Neural cell (in vitro differentiated cells): ENCODE data around the gene RGS12. TPM values are rescaled to one million over a fixed set of nuclear protein-coding genes. Genes with fewer than 3 reads are reported as not detected.

ENCODE experiments used
- H2AFZ ChIP-seq: fragments of 200-600, 300-800 bp; sonication (generic), shearing (Covaris generic); 2 replicates; pipeline ENCODE4 v1.6.0; 2014; ENCODE audit warnings: low read depth, mild to moderate bottlenecking, antibody characterized with exemption, low read length, moderate library complexity
- H3F3A ChIP-seq: fragments of 200-600 bp; shearing (Covaris generic); 2 replicates; pipeline ENCODE4 v1.6.1; 2016; ENCODE audit warnings: mild to moderate bottlenecking, moderate library complexity, mixed read lengths, antibody characterized with exemption, low read length; ENCODE audit not compliant: insufficient read depth, poor library complexity, severe bottlenecking
- H3K27ac ChIP-seq: fragments of 200-600, 300-800 bp; sonication (generic), shearing (Covaris generic); 2 replicates; pipeline ENCODE4 v1.5.1; 2014; ENCODE audit warnings: mild to moderate bottlenecking, low read length, moderate library complexity
- H3K27me3 ChIP-seq: fragments of 300-800, 200-600 bp; sonication (generic), shearing (Covaris generic); 2 replicates; pipeline ENCODE4 v1.6.0; 2014; ENCODE audit warnings: mild to moderate bottlenecking, low read depth, low read length, moderate library complexity; ENCODE audit not compliant: insufficient read depth
- H3K36me3 ChIP-seq: fragments of 300-800, 200-600 bp; sonication (generic), shearing (Covaris generic); 2 replicates; pipeline ENCODE4 v1.5.1; 2014; ENCODE audit warnings: mild to moderate bottlenecking, antibody characterized with exemption, low read length, moderate library complexity; ENCODE audit not compliant: insufficient read depth
- H3K4me2 ChIP-seq: fragments of 300-800, 200-600 bp; sonication (generic), shearing (Covaris generic); 2 replicates; pipeline ENCODE4 v1.6.0; 2014; ENCODE audit warnings: mild to moderate bottlenecking, low read length
- H3K4me3 ChIP-seq: fragments of 300-800, 200-600 bp; sonication (generic), shearing (Covaris generic); 2 replicates; pipeline ENCODE4 v1.5.1; 2014; ENCODE audit warnings: mild to moderate bottlenecking, low read length, moderate library complexity
- H3K79me2 ChIP-seq: fragments of 200-600 bp; shearing (Covaris generic); replicated peaks from 2 replicates; pipeline ENCODE4 v1.6.0; 2014; ENCODE audit warnings: mild to moderate bottlenecking, low read length, moderate library complexity; ENCODE audit not compliant: insufficient read depth
- H3K9ac ChIP-seq: fragments of 300-800, 200-600 bp; sonication (generic), shearing (Covaris generic); 2 replicates; pipeline ENCODE4 v1.6.1; 2016; ENCODE audit warnings: mild to moderate bottlenecking, low read length, mixed read lengths
- H3K9me2 ChIP-seq: fragments of 200-600 bp; shearing (Covaris generic); 2 replicates; pipeline ENCODE4 v1.6.1; 2016; ENCODE audit warnings: mild to moderate bottlenecking, low read length, mixed read lengths; ENCODE audit not compliant: insufficient read depth
- H3K9me3 ChIP-seq: fragments of 200-600, 300-800 bp; sonication (generic), shearing (Covaris generic); 2 replicates; pipeline ENCODE4 v1.6.1; 2016; ENCODE audit warnings: mild to moderate bottlenecking, mixed run types, low read length, moderate library complexity, mixed read lengths
- H4K20me1 ChIP-seq: fragments of 200-600 bp; shearing (Covaris generic); 2 replicates; pipeline ENCODE4 v1.6.1; 2016; ENCODE audit warnings: mild to moderate bottlenecking, mixed run types; ENCODE audit not compliant: insufficient read depth
- EP300 ChIP-seq: fragments of 450-650 bp; conservative IDR thresholded peaks from 2 replicates; pipeline ENCODE4 v1.6.1; 2014; ENCODE audit warnings: antibody characterized with exemption, mild to moderate bottlenecking, moderate library complexity; ENCODE audit not compliant: poor library complexity, severe bottlenecking
- EZH2 ChIP-seq: fragments of 200-600, 300-800 bp; shearing (Covaris generic), sonication (generic); IDR thresholded peaks from 2 replicates; pipeline ENCODE4 v1.6.1; 2014; ENCODE audit warnings: antibody characterized with exemption, low read length, borderline replicate concordance, mild to moderate bottlenecking; ENCODE audit not compliant: insufficient read depth, poor library complexity, severe bottlenecking
- MXI1 ChIP-seq: fragments of 450-650 bp; conservative IDR thresholded peaks from 2 replicates; pipeline ENCODE4 v1.6.1; 2014; ENCODE audit warnings: antibody characterized with exemption, mild to moderate bottlenecking; ENCODE audit not compliant: poor library complexity, severe bottlenecking
- POLR2AphosphoS5 ChIP-seq: IDR thresholded peaks from 2 replicates; pipeline ENCODE4 v1.6.1; 2012
- RAD21 ChIP-seq: fragments of 450-650 bp; conservative IDR thresholded peaks from 2 replicates; pipeline ENCODE4 v1.6.1; 2014; ENCODE audit warnings: antibody characterized with exemption, mild to moderate bottlenecking, moderate library complexity
- SMC3 ChIP-seq: fragments of 450-650 bp; conservative IDR thresholded peaks from 2 replicates; pipeline ENCODE4 v1.6.1; 2014; ENCODE audit warnings: antibody characterized with exemption, mild to moderate bottlenecking, moderate library complexity; ENCODE audit not compliant: poor library complexity
- TAF1 ChIP-seq: IDR thresholded peaks from 2 replicates; pipeline ENCODE4 v1.6.1; 2012; ENCODE audit warnings: low read depth
- polyA plus RNA-seq: library from polyadenylated mRNA; depleted of rRNA; stranded (reverse); fragments of >200 nt; gene quantifications from 2 replicates; pipeline ENCODE4 v1.2.3, GENCODE V29; 2014
- TF ChIP-seq, protein P1 (sequence below): fragments of 450-650 bp; IDR thresholded peaks from 2 replicates; pipeline ENCODE4 v1.5.1; 2014; ENCODE audit warnings: antibody characterized with exemption, mild to moderate bottlenecking, moderate library complexity; ENCODE audit not compliant: poor library complexity, severe bottlenecking
- TF ChIP-seq, protein P2 (sequence below): IDR thresholded peaks from 2 replicates; pipeline ENCODE4 v1.6.1; 2012; ENCODE audit warnings: borderline replicate concordance

The RGS12 gene
- polyA plus RNA-seq, 1 donor from 2014 or later, result 66.4 TPM

DNA sequence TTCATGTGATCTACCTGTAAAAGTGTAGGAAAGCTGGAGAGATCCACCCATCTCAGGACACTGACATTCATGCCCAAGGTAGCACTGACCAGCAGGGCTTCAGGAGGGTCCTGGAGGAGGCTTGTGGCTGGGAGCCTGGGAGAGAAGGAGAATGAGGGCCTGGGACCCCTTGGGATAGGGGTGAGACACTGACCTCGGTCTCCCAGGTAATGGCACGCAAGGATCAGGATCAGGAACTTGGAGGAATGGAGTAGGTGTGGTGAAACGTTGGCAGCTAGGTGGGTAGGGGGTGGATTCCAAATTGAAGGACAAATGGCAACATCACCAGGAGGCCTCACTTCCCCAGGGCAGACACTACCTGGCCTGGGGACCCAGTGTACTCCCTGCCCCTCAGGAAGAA lies 12.4 kb upstream of the RGS12 start:
- Histone ChIP-seq H3K9ac (no peak overlapping the region), H3K9me2 (no peaks in the 10 kb centered on the region), H3K36me3 (no peaks in the 10 kb centered on the region), H3F3A (no peaks in the 10 kb centered on the region), H3K27me3 (no peaks in the 10 kb centered on the region), H3K4me2 (no peak overlapping the region), H3K27ac (no peak overlapping the region), H4K20me1 (no peaks in the 10 kb centered on the region), H3K4me3 (no peak overlapping the region), H2AFZ (no peak overlapping the region), H3K9me3 (peaks cover 4% of the 10 kb centered on the region), H3K79me2 (no peaks in the 10 kb centered on the region)
- TF ChIP-seq SMC3 (no peak), EP300 (no peak), POLR2AphosphoS5 (no peak), MXI1 (no peak), TAF1 (no peak), EZH2 (no peak), RAD21 (no peak)
- TF ChIP-seq, protein P1, sequence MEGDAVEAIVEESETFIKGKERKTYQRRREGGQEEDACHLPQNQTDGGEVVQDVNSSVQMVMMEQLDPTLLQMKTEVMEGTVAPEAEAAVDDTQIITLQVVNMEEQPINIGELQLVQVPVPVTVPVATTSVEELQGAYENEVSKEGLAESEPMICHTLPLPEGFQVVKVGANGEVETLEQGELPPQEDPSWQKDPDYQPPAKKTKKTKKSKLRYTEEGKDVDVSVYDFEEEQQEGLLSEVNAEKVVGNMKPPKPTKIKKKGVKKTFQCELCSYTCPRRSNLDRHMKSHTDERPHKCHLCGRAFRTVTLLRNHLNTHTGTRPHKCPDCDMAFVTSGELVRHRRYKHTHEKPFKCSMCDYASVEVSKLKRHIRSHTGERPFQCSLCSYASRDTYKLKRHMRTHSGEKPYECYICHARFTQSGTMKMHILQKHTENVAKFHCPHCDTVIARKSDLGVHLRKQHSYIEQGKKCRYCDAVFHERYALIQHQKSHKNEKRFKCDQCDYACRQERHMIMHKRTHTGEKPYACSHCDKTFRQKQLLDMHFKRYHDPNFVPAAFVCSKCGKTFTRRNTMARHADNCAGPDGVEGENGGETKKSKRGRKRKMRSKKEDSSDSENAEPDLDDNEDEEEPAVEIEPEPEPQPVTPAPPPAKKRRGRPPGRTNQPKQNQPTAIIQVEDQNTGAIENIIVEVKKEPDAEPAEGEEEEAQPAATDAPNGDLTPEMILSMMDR, result no peak
- TF ChIP-seq, protein P2, sequence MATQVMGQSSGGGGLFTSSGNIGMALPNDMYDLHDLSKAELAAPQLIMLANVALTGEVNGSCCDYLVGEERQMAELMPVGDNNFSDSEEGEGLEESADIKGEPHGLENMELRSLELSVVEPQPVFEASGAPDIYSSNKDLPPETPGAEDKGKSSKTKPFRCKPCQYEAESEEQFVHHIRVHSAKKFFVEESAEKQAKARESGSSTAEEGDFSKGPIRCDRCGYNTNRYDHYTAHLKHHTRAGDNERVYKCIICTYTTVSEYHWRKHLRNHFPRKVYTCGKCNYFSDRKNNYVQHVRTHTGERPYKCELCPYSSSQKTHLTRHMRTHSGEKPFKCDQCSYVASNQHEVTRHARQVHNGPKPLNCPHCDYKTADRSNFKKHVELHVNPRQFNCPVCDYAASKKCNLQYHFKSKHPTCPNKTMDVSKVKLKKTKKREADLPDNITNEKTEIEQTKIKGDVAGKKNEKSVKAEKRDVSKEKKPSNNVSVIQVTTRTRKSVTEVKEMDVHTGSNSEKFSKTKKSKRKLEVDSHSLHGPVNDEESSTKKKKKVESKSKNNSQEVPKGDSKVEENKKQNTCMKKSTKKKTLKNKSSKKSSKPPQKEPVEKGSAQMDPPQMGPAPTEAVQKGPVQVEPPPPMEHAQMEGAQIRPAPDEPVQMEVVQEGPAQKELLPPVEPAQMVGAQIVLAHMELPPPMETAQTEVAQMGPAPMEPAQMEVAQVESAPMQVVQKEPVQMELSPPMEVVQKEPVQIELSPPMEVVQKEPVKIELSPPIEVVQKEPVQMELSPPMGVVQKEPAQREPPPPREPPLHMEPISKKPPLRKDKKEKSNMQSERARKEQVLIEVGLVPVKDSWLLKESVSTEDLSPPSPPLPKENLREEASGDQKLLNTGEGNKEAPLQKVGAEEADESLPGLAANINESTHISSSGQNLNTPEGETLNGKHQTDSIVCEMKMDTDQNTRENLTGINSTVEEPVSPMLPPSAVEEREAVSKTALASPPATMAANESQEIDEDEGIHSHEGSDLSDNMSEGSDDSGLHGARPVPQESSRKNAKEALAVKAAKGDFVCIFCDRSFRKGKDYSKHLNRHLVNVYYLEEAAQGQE, result no peak

- no peak overlapping the region for H3K4me3 ChIP-seq
- H3K27me3 ChIP-seq, result no peaks in the 10 kb centered on the region
- no peaks in the 10 kb centered on the region for H4K20me1 ChIP-seq
- no peak overlapping the region for H3K9ac ChIP-seq
- no peaks in the 10 kb centered on the region for H3K36me3 ChIP-seq
- H3K79me2 ChIP-seq, result no peaks in the 10 kb centered on the region
- no peak overlapping the region for H2AFZ ChIP-seq
- no peak for TF ChIP-seq EZH2
- no peaks in the 10 kb centered on the region for H3K9me2 ChIP-seq
- no peak overlapping the region for H3K27ac ChIP-seq
- H3F3A ChIP-seq, result no peaks in the 10 kb centered on the region
- H3K9me3 ChIP-seq, result peaks cover 4% of the 10 kb centered on the region
- no peak overlapping the region for H3K4me2 ChIP-seq
Measured at GRCh38 chr4:3283483-3283882, 9.3 kb upstream of the RGS12 start.

DNA sequence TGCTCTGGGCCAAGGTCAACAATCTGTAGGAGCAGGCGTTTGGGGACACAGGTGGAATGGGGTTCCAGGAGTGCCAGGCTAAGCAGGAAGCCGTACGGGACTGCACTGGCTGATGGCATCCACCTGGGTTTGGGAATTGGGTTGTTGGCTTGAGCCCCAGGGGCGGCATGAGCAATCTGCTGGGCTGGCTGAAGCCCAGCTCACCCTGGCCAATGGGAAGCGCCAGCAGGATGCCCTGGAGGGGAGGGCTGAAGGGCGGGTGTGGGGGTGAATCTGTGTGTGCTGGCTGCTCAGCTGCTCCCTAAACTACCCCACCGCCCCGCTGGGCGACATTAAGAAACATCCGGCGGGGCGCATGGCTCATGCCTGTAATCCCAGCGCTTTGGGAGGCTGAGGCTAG lies 8.9 kb upstream of the RGS12 start:
- Histone ChIP-seq H2AFZ (no peak overlapping the region), H3K79me2 (no peaks in the 10 kb centered on the region), H3K36me3 (no peaks in the 10 kb centered on the region), H3K27ac (no peak overlapping the region), H3F3A (no peaks in the 10 kb centered on the region), H3K9me3 (peaks cover 4% of the 10 kb centered on the region), H4K20me1 (no peaks in the 10 kb centered on the region), H3K9me2 (no peaks in the 10 kb centered on the region), H3K4me3 (no peak overlapping the region), H3K4me2 (no peak overlapping the region), H3K9ac (no peak overlapping the region), H3K27me3 (no peaks in the 10 kb centered on the region)
- TF ChIP-seq, protein P1, result no peak
- TF ChIP-seq MXI1, result no peak
- TF ChIP-seq RAD21, result no peak
